GM12875 (cell line): ENCODE results near the gene SAYSD1.

Source experiments
- H3K4me3 ChIP-seq: one replicate; pipeline ENCODE4 v1.5.1; 2011; ENCODE audit warnings: low read depth, low read length, control low read depth
- TF ChIP-seq, protein P1 (sequence below): IDR thresholded peaks from 2 replicates; pipeline ENCODE4 v1.5.1; 2011; ENCODE audit warnings: low read depth, mild to moderate bottlenecking, control low read depth, inconsistent platforms, low read length, moderate library complexity, borderline replicate concordance; ENCODE audit not compliant: insufficient read depth

The SAYSD1 gene

DNA sequence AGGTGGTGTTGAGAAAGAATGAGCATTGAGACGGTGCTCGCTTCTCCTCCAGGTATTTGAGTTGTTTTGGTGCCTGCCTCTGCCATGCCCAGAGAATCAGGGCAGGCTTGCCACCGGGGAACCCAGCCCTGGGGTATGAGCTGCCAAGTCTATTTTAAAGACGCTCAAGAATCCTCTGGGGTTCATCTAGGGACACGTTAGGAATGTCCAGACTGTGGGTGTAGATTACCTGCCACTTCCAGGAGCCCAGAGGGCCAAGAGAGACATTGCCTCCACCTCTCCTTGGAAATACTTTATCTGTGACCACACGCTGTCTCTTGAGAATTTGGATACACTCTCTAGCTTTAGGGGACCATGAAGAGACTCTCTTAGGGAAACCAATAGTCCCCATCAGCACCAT is 28.3 kb downstream of the SAYSD1 start:
- TF ChIP-seq, protein P1, sequence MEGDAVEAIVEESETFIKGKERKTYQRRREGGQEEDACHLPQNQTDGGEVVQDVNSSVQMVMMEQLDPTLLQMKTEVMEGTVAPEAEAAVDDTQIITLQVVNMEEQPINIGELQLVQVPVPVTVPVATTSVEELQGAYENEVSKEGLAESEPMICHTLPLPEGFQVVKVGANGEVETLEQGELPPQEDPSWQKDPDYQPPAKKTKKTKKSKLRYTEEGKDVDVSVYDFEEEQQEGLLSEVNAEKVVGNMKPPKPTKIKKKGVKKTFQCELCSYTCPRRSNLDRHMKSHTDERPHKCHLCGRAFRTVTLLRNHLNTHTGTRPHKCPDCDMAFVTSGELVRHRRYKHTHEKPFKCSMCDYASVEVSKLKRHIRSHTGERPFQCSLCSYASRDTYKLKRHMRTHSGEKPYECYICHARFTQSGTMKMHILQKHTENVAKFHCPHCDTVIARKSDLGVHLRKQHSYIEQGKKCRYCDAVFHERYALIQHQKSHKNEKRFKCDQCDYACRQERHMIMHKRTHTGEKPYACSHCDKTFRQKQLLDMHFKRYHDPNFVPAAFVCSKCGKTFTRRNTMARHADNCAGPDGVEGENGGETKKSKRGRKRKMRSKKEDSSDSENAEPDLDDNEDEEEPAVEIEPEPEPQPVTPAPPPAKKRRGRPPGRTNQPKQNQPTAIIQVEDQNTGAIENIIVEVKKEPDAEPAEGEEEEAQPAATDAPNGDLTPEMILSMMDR, result no peak
- H3K4me3 ChIP-seq, result no peak overlapping the region

DNA sequence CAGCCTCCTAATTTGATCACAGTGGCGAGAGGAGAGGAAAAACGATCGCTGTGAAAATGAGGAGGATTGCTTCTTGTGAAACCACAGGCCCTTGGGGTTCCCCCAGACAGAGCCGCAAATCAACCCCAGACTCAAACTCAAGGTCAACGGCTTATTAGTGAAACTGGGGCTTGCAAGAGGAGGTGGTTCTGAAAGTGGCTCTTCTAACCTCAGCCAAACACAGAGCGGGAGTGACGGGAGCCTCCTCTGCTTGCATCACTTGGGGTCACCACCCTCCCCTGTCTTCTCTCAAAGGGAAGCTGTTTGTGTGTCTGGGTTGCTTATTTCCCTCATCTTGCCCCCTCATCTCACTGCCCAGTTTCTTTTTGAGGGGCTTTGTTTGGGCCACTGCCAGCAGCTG is 28.7 kb downstream of the SAYSD1 start:
- TF ChIP-seq, protein P1, result no peak
- H3K4me3 ChIP-seq, result no peak overlapping the region

DNA sequence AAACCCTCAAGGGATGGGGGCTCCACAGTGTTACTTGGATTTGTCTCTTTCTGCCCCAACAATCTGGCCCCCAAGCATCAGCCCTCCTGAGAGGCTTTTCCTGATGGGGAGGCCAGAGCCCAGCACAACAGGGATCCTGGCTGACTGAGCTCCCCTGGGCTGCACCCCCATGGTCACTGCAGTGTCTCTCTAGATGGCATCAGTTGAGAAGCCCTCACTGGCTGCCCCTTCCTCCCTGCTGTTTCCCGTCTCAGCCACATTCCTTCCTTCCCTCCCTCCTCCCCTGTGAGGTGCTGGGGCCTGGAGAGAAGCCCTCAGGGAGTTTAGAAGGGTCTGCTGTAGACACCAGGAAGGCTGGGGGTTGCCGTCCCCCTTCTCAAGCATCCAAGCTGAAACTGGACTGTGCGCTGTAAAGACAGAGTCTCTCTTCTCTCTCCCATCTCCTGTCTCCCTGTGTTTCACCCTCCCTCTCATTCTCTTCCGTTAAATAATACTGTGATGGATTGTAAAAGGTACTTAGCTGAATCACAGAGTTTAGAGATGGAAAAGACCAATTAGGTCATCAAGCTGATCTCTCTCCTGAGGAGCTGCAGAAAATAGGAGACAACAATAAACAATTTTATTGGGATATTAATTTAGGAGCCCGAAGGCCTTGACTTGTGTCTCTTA is 29.7 kb downstream of the SAYSD1 start:
- H3K4me3 ChIP-seq, result no peak overlapping the region
- TF ChIP-seq, protein P1, result no peak

DNA sequence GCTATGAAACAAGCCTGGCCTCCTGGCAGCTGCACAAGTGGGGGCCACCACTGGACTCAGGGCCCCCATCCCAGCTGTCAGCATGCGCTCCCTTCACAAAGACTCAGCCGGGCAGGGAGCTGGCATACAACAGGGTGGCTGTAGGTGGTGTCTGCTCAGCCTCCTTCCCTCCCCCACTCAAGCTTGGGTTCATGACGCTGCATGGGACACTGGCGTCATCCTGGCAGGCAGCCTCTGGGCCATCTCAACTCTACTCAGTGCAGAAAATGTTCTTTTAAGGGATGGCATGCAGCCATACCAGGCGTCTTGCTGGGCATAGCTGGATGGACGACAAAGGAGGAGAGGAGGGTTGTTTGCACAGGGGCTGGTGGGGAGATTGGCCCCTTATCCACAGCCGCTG is 30.5 kb downstream of the SAYSD1 start:
- H3K4me3 ChIP-seq, result no peak overlapping the region
- TF ChIP-seq, protein P1, result no peak

DNA sequence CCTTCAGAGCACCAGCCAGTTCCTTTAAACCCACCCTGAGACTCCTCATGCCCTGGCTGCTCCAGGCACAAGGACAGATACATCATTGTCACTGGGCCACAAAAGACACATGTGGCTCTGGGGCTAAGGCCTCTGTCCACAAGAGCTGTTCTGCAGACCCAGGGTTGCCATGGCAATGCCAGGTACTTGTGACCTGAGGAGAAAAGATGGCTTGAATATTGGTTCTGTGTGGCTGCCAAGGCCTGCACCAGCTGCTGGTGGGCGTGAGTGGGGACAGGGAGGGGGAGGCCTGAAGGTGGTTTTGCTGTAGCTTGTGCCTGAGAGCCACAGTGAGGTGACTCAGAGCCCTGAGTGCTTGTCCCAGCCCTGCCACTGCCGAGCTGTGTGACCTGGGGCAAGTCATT is 31.8 kb downstream of the SAYSD1 start:
- TF ChIP-seq, protein P1, result no peak
- no peak overlapping the region for H3K4me3 ChIP-seq

DNA sequence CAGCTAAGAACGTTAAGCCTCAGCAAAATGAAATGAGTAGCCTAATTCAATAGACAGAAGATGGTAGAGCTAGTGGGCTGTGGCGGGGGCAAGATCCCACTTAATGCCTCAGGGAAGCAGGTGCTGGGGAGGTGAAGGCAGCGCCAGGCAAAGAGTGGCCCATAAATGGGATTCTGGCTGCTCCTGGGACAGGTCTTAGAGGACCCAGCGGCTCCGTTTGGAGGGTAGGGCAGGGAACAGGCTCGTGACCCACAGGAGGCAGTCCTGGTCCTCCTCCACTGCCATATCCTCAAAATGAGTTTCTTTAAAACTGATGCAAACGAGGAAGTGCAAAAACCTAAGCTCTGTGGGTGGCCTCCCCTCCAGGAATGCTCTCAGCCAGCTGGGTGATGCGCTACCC is 32.7 kb downstream of the SAYSD1 start:
- TF ChIP-seq, protein P1, result no peak
- no peak overlapping the region for H3K4me3 ChIP-seq

GRCh38 chr6:39080246-39080875 is 34.6 kb downstream of the SAYSD1 start:
- TF ChIP-seq, protein P1, result no peak
- H3K4me3 ChIP-seq, result no peak overlapping the region
